NCI-H2171 treated with DMSO at 0.1 percent for 48 hours (cell line): ENCODE results near the gene RASGRP1.

Source experiments
- DNase-seq: peaks from one replicate; lab custom pipeline; 2025; lab: John Stamatoyannopoulos, UW

The RASGRP1 gene

GRCh38 chr15:38535491-38536200 lies 29.0 kb downstream of the RASGRP1 start:
- DNase-seq, result no peak

- no peak for DNase-seq
Observed at GRCh38 chr15:38534691-38535090, 29.9 kb downstream of the RASGRP1 start.

- no peak for DNase-seq
Observed at GRCh38 chr15:38533926-38534325, 30.7 kb downstream of the RASGRP1 start.

GRCh38 chr15:38533416-38533915 lies 31.1 kb downstream of the RASGRP1 start:
- no peak for DNase-seq

GRCh38 chr15:38532728-38533127 lies 31.9 kb downstream of the RASGRP1 start:
- no peak for DNase-seq

- DNase-seq, result no peak
Observed at GRCh38 chr15:38531509-38531908, 33.1 kb downstream of the RASGRP1 start.

DNA sequence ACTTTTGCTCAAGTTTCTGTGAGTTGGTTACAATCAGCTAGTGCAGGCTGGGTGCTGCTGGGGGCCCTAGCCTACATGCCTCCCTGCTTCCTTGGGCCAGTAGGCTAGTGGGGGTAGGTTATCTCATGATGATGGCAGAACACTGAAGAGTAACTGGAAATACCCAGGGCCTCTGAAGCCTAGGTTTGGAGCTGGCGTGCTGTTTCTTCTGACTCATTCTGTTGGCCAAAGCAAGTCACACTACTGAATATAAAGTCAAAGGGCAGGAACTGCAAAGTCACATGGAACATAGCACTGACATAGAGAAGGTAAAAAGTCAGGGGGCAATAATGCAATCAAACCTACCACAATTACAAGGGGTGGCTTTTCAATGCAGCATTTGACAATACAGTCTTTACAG lies 34.5 kb downstream of the RASGRP1 start:
- no peak for DNase-seq

- no peak for DNase-seq
Observed at GRCh38 chr15:38528294-38528693, 36.3 kb downstream of the RASGRP1 start.

DNA sequence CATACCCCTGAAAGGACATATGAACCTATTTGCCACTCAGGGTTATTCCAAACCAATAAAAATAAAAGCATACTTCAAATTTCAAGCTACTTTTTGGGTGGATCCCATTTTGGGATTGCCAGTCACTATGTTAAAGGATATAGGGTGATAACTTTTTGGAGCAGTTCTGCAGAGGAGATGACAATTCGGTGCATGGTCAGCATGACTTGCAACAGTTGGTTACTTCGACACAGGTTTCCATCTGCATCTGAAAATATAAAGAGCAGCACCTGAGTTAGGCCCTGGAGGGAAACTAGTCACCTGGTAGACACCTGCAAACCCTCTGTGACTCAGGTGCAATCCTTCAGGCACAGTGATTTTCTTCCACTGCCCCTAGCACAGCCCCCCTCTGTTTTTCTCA lies 38.5 kb downstream of the RASGRP1 start:
- no peak for DNase-seq

DNA sequence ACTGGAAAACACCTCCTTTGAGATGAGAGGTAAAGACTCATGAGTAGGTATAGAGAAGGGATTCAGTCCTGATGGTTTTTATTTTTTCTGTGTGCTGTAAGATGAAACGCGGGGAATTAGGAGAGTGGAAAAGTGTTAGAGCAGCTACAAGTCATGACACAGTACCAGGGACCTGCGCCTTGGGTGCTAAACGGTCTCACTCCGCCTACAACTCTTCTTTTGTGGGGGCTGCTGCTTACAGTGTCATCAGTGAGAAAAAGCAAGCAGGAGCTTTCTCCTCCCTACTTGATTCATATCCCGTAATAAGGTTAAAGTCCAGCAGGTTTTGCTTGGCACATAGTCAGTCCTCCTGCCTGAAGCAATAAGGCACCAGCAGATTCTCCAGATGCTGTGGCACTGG lies 39.1 kb downstream of the RASGRP1 start:
- DNase-seq, result no peak

GRCh38 chr15:38524156-38524555 lies 40.5 kb downstream of the RASGRP1 start:
- DNase-seq, result no peak

DNA sequence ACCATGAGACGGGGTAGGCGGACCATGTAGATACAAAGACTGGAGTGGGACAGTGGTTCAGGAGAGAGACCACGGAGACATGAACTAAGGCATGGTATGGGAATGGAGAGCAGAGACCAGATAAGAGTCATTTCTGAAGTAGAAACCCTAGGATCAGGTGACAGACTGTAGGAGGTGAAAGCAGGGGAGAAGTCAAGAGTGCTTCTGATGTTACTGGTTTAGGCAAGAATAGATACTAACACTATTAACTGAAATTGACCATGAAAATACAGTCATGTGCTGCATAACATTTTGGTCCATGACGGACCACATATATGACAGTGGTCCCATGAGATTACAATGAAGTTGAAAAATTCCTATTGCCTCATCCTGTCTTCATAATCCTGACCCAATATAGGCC lies 41.7 kb downstream of the RASGRP1 start:
- no peak for DNase-seq

- no peak for DNase-seq
Observed at GRCh38 chr15:38521316-38521715, 43.3 kb downstream of the RASGRP1 start.

- no peak for DNase-seq
Observed at GRCh38 chr15:38520035-38520434, 44.6 kb downstream of the RASGRP1 start.

- no peak for DNase-seq
Observed at GRCh38 chr15:38518084-38518483, 46.5 kb downstream of the RASGRP1 start.

GRCh38 chr15:38517312-38517975 lies 47.2 kb downstream of the RASGRP1 start:
- DNase-seq, result no peak

GRCh38 chr15:38516626-38517025 lies 48.0 kb downstream of the RASGRP1 start:
- DNase-seq, result no peak

DNA sequence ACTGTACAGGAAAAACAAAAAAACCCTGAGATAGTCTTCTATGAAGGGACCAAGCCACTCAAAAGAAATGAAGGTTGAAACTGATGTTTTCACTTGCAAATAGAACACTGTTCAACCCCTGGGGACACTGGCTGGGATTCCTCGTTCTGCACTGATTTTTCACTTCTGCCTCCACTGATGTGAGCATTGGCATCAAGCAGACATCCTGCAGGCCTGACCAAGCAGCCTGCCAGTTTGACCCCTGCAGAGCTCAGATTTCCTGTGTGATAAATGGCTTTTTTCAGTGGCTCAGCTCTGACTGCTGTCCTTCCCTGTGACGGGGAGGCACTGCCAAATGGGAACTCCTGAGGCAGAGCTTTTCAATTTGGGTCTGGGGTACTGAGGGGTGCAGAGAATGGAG lies 50.0 kb downstream of the RASGRP1 start:
- no peak for DNase-seq

- DNase-seq, result peak; percentile 25
Observed at GRCh38 chr15:38512901-38513300, 51.7 kb downstream of the RASGRP1 start.

- no peak for DNase-seq
Observed at GRCh38 chr15:38509152-38509551, 55.5 kb downstream of the RASGRP1 start.

- no peak for DNase-seq
Observed at GRCh38 chr15:38508647-38509046, 56.0 kb downstream of the RASGRP1 start.

DNA sequence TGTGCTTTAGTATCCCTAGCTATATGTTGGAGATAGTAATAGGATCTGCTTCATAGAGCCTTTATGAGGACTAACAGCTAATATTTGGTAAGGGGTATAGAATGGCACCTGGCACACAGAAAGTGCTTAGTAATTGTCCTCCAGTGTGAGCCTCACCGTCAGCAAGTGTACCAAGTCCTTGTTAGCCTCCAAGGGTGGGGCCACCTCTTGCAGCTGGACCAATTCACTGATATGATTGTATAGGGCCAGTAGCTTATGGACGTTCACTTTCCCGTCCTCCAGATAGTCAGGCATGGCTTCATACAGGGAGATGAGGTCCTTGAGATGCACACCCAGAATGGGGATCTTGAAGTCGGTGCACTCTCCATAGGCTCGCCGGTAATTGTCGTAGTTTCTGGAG lies 57.0 kb downstream of the RASGRP1 start:
- DNase-seq, result no peak

DNA sequence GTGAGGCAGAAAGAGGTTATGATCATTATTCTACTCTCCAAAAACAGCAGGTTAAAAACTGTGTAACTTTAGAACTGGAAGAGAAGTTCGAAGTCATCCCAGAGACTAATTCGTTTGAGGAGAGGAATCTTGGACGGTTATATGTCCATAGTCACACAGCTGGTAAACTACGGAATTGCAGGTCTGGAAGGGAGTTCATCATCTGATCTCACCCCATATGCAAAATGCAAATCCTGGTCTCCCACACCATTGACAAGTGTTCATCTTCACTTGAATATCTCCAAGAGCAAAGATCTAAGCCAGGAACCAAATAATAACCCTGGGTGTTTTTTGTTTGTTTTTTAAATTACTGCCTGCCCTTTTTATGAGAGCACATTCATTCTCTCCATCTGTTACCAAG lies 57.6 kb downstream of the RASGRP1 start:
- no peak for DNase-seq
